Spleen (tissue), 11 donors: Measurements from ENCODE around the gene GNAO1. TPM values are rescaled to one million over a fixed set of nuclear protein-coding genes. Genes with fewer than 3 reads are reported as not detected.

Experiments
- DNase-seq: peaks from one replicate; pipeline ENCODE4 v3.0.0-alpha.2; 2020
- H3K27ac ChIP-seq, 8 donors: fragments of 200-600 bp; sonication (generic) in 7 of 8; 1 replicate in 4 of 8; 2 replicates in 4 of 8; pipeline versions ENCODE4 v1.5.0 to v1.8.0; 2016 to 2021; ENCODE audit warnings: inconsistent platforms in 4 of 8, mild to moderate bottlenecking in 4 of 8, moderate library complexity in 1 of 8
- H3K27me3 ChIP-seq, 7 donors: fragments of 200-600 bp; sonication (generic) in 6 of 7; replicated peaks in 1 of 7; 1 replicate in 4 of 7; 2 replicates in 3 of 7; pipeline versions ENCODE4 v1.5.0 to v1.8.0; 2016 to 2021; ENCODE audit warnings: inconsistent platforms in 3 of 7, mild to moderate bottlenecking in 1 of 7
- H3K36me3 ChIP-seq, 6 donors: fragments of 200-600 bp; sonication (generic) in 5 of 6; 1 replicate in 4 of 6; 2 replicates in 2 of 6; pipeline versions ENCODE4 v1.5.0 to v1.8.0; 2016 to 2021; ENCODE audit warnings: inconsistent platforms in 2 of 6
- H3K4me1 ChIP-seq, 6 donors: fragments of 200-600 bp; sonication (generic) in 5 of 6; 1 replicate in 3 of 6; 2 replicates in 3 of 6; pipeline versions ENCODE4 v1.5.0 to v1.8.0; 2016 to 2021; ENCODE audit warnings: inconsistent platforms in 3 of 6
- H3K4me3 ChIP-seq, 8 donors: fragments of 200-600 bp; sonication (generic) in 7 of 8; 1 replicate in 4 of 8; 2 replicates in 4 of 8; pipeline versions ENCODE4 v1.5.0 to v1.8.0; 2016 to 2021; ENCODE audit warnings: inconsistent platforms in 4 of 8, mild to moderate bottlenecking in 4 of 8, moderate library complexity in 2 of 8
- H3K9me3 ChIP-seq, 8 donors: fragments of 200-600 bp; sonication (generic) in 7 of 8; 1 replicate in 4 of 8; 2 replicates in 4 of 8; pipeline versions ENCODE4 v1.5.0 to v1.8.0; 2016 to 2021; ENCODE audit warnings: inconsistent platforms in 4 of 8
- POLR2A ChIP-seq, 3 donors: fragments of 450-650 bp; IDR thresholded peaks; one replicate each; pipeline ENCODE4 v1.5.1; 2017; ENCODE audit warnings: antibody characterized with exemption in 3 of 3, mild to moderate bottlenecking in 1 of 3
- POLR2AphosphoS5 ChIP-seq, 3 donors: sonication (generic); formaldehyde crosslinking; IDR thresholded peaks; one replicate each; pipeline ENCODE4 v1.5.1; 2017; ENCODE audit warnings: antibody characterized with exemption in 3 of 3
- WGBS, 5 donors: extraction: QIAGEN DNeasy Blood & Tissue Kit in 3 of 5; methylation state at CpG; one replicate each; pipeline versions ENCODE4 v1.1.5 to v1.1.7; 2013 to 2018; 5-methylcytosine and 5-hydroxymethylcytosine counted together
- intact Hi-C: fragments of 100-400 bp; cut with DNase I; formaldehyde crosslinking; loops from one replicate; pipeline ENCODE4 v1.15.0; 2023; ENCODE audit warnings: low total_unique reads
- polyA plus RNA-seq, 3 donors: library from polyadenylated mRNA; stranded (reverse); fragments of 200-250 nt; gene quantifications; one replicate each; pipeline ENCODE4 v1.2.1, GENCODE V29; 2013
- total RNA-seq, 7 donors: library from RNA; depleted of rRNA in 3 of 7; stranded (reverse); fragments of >200 nt in 3 of 7; fragmentation: NEBNext Ultra II Directional in 4 of 7; extraction: Animal tissue kit (Norgen Biotek cat#: 25700) in 4 of 7; gene quantifications; one replicate each; pipeline versions ENCODE4 v1.1.0 to v1.2.1, GENCODE V29; 2016 to 2021
- TF ChIP-seq, protein P1 (sequence below), 11 experiments: fragments of 200-600 bp in 7 of 11; fragments of 450-650 bp in 4 of 11; sonication (generic) in 4 of 11; IDR thresholded peaks in 8 of 11; conservative IDR thresholded peaks in 3 of 11; 1 replicate in 7 of 11; 2 replicates in 4 of 11; pipeline versions ENCODE4 v1.4.0 to v1.8.0; 2016 to 2021; ENCODE audit warnings: antibody characterized with exemption in 11 of 11, inconsistent platforms in 4 of 11, mild to moderate bottlenecking in 1 of 11
- donor health status: healthy with polysubstance abuse.
- donor health status: DM: no; HTN: no; CAD: no; lungs with moderate emphysema.
- donor health status: DM: no; HTN: no; CAD: no.
- donor health status: Bipolar disorder and iron deficiency.
- donor health status: healthy.
- donor health status: DM: no; HTN: no; CAD: no.
- donor health status: DM: yes; HTN: yes; CAD: no.

The GNAO1 gene
- total and polyA plus RNA-seq, 10 donors: 0.32 to 7.9 (median 4.7) TPM

DNA sequence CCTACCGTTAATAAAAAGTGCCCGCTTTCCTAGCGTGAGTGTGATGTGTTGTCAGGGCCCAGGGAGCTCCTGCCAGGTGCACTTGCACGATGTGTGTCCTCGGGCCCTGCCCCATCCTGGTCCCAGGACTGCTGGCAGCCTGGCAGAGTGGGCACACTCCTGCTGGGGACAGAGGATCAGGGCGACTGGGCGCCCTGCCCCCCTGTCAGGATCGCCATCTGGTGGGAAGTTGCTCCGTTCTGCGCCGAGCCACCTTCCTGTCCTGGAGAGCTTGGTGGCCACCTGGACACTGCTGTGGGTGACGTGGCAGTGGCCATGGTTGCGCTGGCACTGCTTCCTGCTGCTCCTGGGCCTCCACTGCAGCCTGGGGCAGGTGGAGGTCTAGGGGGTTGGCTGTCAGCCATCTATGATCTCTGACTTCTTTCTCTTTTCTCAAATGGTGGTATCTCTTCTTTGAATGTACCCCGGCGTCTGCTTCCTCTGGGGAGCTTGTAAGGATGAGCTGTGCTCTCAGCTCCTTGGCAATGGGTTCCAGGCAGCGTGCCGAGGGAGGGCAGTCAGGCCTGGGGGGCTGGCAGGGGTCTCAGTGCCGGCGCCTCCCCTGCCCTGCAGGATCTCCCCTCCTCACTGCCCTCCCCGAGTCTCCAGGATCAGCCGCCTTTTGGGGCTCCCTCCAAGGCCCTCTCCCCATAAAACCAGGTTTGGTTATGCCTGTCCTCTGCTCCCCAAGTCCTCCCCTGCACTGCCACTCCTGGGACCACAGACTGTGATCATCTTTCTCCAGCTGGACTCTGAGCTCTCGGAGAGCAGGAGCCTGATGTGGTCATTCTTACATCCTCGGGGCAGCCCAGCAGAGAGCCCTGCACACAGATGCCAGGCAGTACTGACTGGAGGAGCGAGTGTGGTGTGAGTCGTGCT lies 157.1 kb downstream of the GNAO1 start:
- H3K36me3 ChIP-seq: no peaks in the 10 kb centered on the region
- WGBS, 5 donors: 84 to 93% (median 87%) methylated on average over 18 to 25 of the region's 25 CpGs
- no peak overlapping the region for H3K27ac ChIP-seq
- peak; percentile 64 for DNase-seq
- no peaks in the 10 kb centered on the region for H3K4me1 ChIP-seq
- H3K9me3 ChIP-seq: no peaks in the 10 kb centered on the region
- H3K27me3 ChIP-seq: no peaks in the 10 kb centered on the region
- no peak overlapping the region for H3K4me3 ChIP-seq
- TF ChIP-seq POLR2AphosphoS5 (IDR thresholded peaks at IDR 0.05) (no peak), POLR2A (IDR thresholded peaks at IDR 0.05) (no peak)
- TF ChIP-seq, protein P1, sequence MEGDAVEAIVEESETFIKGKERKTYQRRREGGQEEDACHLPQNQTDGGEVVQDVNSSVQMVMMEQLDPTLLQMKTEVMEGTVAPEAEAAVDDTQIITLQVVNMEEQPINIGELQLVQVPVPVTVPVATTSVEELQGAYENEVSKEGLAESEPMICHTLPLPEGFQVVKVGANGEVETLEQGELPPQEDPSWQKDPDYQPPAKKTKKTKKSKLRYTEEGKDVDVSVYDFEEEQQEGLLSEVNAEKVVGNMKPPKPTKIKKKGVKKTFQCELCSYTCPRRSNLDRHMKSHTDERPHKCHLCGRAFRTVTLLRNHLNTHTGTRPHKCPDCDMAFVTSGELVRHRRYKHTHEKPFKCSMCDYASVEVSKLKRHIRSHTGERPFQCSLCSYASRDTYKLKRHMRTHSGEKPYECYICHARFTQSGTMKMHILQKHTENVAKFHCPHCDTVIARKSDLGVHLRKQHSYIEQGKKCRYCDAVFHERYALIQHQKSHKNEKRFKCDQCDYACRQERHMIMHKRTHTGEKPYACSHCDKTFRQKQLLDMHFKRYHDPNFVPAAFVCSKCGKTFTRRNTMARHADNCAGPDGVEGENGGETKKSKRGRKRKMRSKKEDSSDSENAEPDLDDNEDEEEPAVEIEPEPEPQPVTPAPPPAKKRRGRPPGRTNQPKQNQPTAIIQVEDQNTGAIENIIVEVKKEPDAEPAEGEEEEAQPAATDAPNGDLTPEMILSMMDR (IDR thresholded peaks at IDR 0.05 in 8 of 11, conservative IDR thresholded peaks at IDR 0.05 in 3 of 11): no peak
- intact Hi-C loops: no loop called here

DNA sequence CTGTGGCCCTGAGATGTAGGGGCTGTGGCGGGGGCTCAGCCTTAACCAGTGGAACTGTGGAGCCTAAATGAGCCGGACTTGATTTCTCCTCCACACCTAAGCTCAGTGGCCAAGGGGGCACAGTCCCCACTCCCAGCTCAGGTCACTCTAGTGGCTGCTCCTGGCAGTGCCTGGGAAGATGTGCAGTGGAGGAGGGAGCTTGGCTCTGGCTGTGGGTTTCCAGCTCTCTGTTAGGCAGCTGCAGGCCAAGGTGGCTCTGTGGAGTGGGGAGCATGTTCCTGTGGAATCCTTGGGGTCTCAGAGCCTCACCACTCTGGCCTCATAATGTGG lies 157.8 kb downstream of the GNAO1 start:
- H3K27ac ChIP-seq: no peak overlapping the region
- no peaks in the 10 kb centered on the region for H3K27me3 ChIP-seq
- H3K36me3 ChIP-seq: no peaks in the 10 kb centered on the region
- TF ChIP-seq, protein P1 (IDR thresholded peaks at IDR 0.05 in 8 of 11, conservative IDR thresholded peaks at IDR 0.05 in 3 of 11): no peak
- TF ChIP-seq POLR2AphosphoS5 (IDR thresholded peaks at IDR 0.05): no peak
- TF ChIP-seq POLR2A (IDR thresholded peaks at IDR 0.05): no peak
- H3K4me3 ChIP-seq: no peak overlapping the region
- no peaks in the 10 kb centered on the region for H3K4me1 ChIP-seq
- peak; percentile 53 for DNase-seq
- WGBS, 5 donors: 93 to 100% (median 95%) methylated on average over 2 of the region's 2 CpGs; no CpG with 5 or more reads in 1 of the 5 donors
- intact Hi-C loops: no loop called here
- H3K9me3 ChIP-seq: no peaks in the 10 kb centered on the region

DNA sequence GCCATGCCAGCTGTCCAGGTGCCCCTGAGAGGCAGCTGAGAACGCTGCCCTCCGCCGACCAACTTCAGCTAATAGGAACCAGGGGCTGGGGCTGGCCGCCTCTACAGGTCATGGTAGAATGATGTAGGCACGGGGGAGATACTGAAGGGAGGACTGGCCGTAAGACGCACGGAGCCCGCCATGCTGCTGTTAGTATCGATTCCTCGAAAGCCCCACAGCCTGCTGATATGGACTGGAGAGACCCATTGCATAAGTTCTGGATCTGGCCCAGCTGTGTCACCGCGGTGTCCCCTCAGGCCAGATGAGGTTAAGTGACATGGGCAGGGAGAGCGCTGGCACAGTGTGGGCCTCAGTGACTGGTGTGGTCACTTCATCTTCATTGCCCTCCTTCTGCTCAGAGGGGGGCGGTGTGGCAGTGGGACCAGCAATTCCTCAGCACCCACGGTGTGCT lies 158.4 kb downstream of the GNAO1 start:
- intact Hi-C loops: loop anchor here (10.0 kb wide), 1 partner anchor 885 kb away; no protein-coding TSS in a partner anchor
- Histone ChIP-seq H3K27me3 (no peaks in the 10 kb centered on the region), H3K4me3 (no peak overlapping the region), H3K36me3 (no peaks in the 10 kb centered on the region), H3K9me3 (no peaks in the 10 kb centered on the region), H3K27ac (no peak overlapping the region), H3K4me1 (no peaks in the 10 kb centered on the region)
- no peak for TF ChIP-seq POLR2A (IDR thresholded peaks at IDR 0.05)
- TF ChIP-seq POLR2AphosphoS5 (IDR thresholded peaks at IDR 0.05): no peak
- WGBS, 5 donors: 88 to 92% (median 90%) methylated on average over 16 of the region's 16 CpGs
- DNase-seq: peak; percentile 64

DNA sequence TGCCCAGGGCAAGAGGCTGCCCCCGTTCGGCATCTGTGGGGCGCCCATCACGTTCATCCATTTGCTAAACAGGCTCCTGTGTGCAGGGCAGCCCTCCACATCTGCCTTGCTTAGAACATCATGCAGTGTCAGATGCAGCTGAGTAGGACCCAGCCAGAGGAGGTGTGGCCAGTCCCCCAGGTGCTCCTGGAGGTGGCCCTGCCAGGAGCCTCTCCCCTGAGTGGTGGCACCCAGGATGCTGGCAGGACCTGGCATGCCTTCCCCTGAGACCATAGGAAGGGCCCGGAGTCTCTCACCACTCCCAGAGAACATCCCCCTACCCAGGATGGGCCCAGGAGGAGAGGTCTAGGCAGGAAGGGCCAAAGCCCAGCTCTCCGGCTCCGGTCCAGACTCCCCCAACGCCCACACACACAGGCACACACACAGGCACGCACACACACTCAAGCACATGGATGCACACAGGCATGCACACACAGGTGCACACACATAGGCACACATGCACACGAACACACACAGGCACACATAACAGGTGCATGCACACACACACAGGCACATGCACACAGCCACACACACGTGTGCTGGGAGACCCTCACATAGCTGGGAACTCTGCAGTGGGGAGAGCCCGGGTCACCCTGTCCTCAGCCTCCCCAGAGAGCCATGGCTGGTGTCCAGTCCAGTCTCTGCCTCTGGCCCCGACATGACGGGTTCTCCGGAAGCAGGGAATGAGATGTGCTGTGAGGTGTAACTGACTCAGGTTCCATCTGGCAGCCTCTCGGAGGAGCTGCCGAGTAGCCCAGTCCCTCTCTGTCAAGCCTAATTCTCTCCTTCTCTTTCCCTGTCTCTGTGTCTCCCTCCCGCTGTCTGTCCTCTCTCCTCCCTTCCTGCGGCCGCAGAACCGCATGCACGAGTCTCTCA lies 159.5 kb downstream of the GNAO1 start:
- peak; percentile 66 for DNase-seq
- WGBS, 5 donors: 88 to 90% (median 89%) methylated on average over 15 to 22 of the region's 22 CpGs
- TF ChIP-seq POLR2A (IDR thresholded peaks at IDR 0.05) (no peak), POLR2AphosphoS5 (IDR thresholded peaks at IDR 0.05) (no peak)
- TF ChIP-seq, protein P1 (IDR thresholded peaks at IDR 0.05 in 8 of 11, conservative IDR thresholded peaks at IDR 0.05 in 3 of 11): no peak
- Histone ChIP-seq H3K4me1 (peaks cover 0 to 3% (median under 1%) of the 10 kb centered on the region in 6 donors), H3K27me3 (no peaks in the 10 kb centered on the region), H3K27ac (no peak overlapping the region), H3K4me3 (no peak overlapping the region), H3K36me3 (no peaks in the 10 kb centered on the region), H3K9me3 (no peaks in the 10 kb centered on the region)
- intact Hi-C loops: loop anchor here (10.0 kb wide), 1 partner anchor 886 kb away; no protein-coding TSS in a partner anchor
